Epithelial cell of esophagus (primary cell): ENCODE data around the gene VTCN1.
A peak's percentile ranks its signal among the peaks of the same experiment; 100 is the strongest.

ENCODE experiments used
- DNase-seq: peaks from one replicate; pipeline ENCODE4 v3.0.0; 2010; ENCODE audit warnings: low read depth
- H3K4me3 ChIP-seq: 2 replicates; pipeline ENCODE4 v1.5.1; 2011; ENCODE audit warnings: mild to moderate bottlenecking, low read length, control low read depth
- CTCF ChIP-seq: IDR thresholded peaks from 2 replicates; pipeline ENCODE4 v1.5.1; 2011; ENCODE audit warnings: low read depth, mild to moderate bottlenecking, low read length, control low read depth, inconsistent platforms; ENCODE audit not compliant: insufficient read depth; ENCODE audit errors: missing control alignments

VTCN1 gene

GRCh38 chr1:117180147-117180967, 30.4 kb downstream of the VTCN1 start:
- peak; percentile 51 for DNase-seq
- H3K4me3 ChIP-seq: no peak overlapping the region
- TF ChIP-seq CTCF: no peak

GRCh38 chr1:117179471-117179870, 31.3 kb downstream of the VTCN1 start:
- DNase-seq: peak; percentile 43
- no peak overlapping the region for H3K4me3 ChIP-seq
- TF ChIP-seq CTCF: no peak

- no peak overlapping the region for H3K4me3 ChIP-seq
- no peak for DNase-seq
- no peak for TF ChIP-seq CTCF
Measured at GRCh38 chr1:117178756-117179155, 32.0 kb downstream of the VTCN1 start.

GRCh38 chr1:117177376-117177775, 33.4 kb downstream of the VTCN1 start:
- DNase-seq: no peak
- H3K4me3 ChIP-seq: no peak overlapping the region
- no peak for TF ChIP-seq CTCF

- no peak for DNase-seq
- no peak overlapping the region for H3K4me3 ChIP-seq
- TF ChIP-seq CTCF: no peak
Measured at GRCh38 chr1:117176579-117176978, 34.1 kb downstream of the VTCN1 start.

- TF ChIP-seq CTCF: no peak
- no peak for DNase-seq
- no peak overlapping the region for H3K4me3 ChIP-seq
Measured at GRCh38 chr1:117174851-117175250, 35.9 kb downstream of the VTCN1 start.

GRCh38 chr1:117173691-117174090, 37.0 kb downstream of the VTCN1 start:
- TF ChIP-seq CTCF: no peak

More at GRCh38 chr1:117173691-117174090, 37.0 kb downstream of the VTCN1 start:
- no peak for DNase-seq
- no peak overlapping the region for H3K4me3 ChIP-seq
